ENCODE results near the gene MSLN.
"Not testable (repeated sequence)": the region's sequence is repeated elsewhere in the genome, so short reads cannot be mapped to it uniquely, and the experiment has no call there.

The MSLN gene

GRCh38 chr16:740459-740763 is 20.1 kb upstream of the MSLN start:
- H3K27ac ChIP-seq: peak overlapping the region; percentile 90
- TF ChIP-seq ZFX (IDR thresholded peaks at IDR 0.05) (no peak), CTCF (conservative IDR thresholded peaks at IDR 0.05) (no peak)

- peak within 1 kb of the TSS; percentile 90 for H3K27ac ChIP-seq
- TF ChIP-seq ZFX (IDR thresholded peaks at IDR 0.05) (peak; percentile 79; the same call in 1 of the 2 replicates), CTCF (conservative IDR thresholded peaks at IDR 0.05) (peak; percentile 98)
These were observed 19.6 kb upstream of the MSLN start, which contains the start of gene CIAO3 for GRCh38 chr16:740764-741505. TSS of gene CIAO3 (minus strand) at chr16:740997. CDS start at chr16:740985, 12 bp downstream.

- peak overlapping the region; percentile 90 for H3K27ac ChIP-seq
- no peak for TF ChIP-seq CTCF (conservative IDR thresholded peaks at IDR 0.05)
- TF ChIP-seq ZFX (IDR thresholded peaks at IDR 0.05): no peak
These were observed 18.4 kb upstream of the MSLN start for GRCh38 chr16:741986-742629.

GRCh38 chr16:742894-743293 is 17.6 kb upstream of the MSLN start:
- H3K27ac ChIP-seq: not testable (repeated sequence)

GRCh38 chr16:743794-744500 is 16.6 kb upstream of the MSLN start:
- H3K27ac ChIP-seq: no peak overlapping the region
- no peak; the same call in 1 of the 2 replicates for TF ChIP-seq CTCF (conservative IDR thresholded peaks at IDR 0.05)
- TF ChIP-seq ZFX (IDR thresholded peaks at IDR 0.05): no peak

GRCh38 chr16:745739-746138 is 14.8 kb upstream of the MSLN start:
- TF ChIP-seq CTCF (conservative IDR thresholded peaks at IDR 0.05) (no peak), ZFX (IDR thresholded peaks at IDR 0.05) (no peak)
- H3K27ac ChIP-seq: no peak overlapping the region

- H3K27ac ChIP-seq: no peak overlapping the region
- TF ChIP-seq ZFX (IDR thresholded peaks at IDR 0.05) (no peak), CTCF (conservative IDR thresholded peaks at IDR 0.05) (no peak)
These were observed 13.9 kb upstream of the MSLN start for GRCh38 chr16:746637-747036.
